HUES6 (cell line): Measurements from ENCODE around the gene SNX24.

Experiments used
- H3K27ac ChIP-seq: 2 replicates; pipeline ENCODE4 v1.7.0; 2013; ENCODE audit warnings: low read depth, mild to moderate bottlenecking, low read length, inconsistent platforms
- H3K27me3 ChIP-seq: 2 replicates; pipeline ENCODE4 v1.6.1; 2013; ENCODE audit warnings: low read length; ENCODE audit not compliant: control insufficient read depth, insufficient read depth
- H3K36me3 ChIP-seq: 2 replicates; pipeline ENCODE4 v1.6.1; 2013; ENCODE audit warnings: low read length; ENCODE audit not compliant: control insufficient read depth, insufficient read depth
- H3K4me1 ChIP-seq: 2 replicates; pipeline ENCODE4 v1.6.1; 2013; ENCODE audit warnings: low read length; ENCODE audit not compliant: control insufficient read depth, insufficient read depth
- H3K4me3 ChIP-seq: 2 replicates; pipeline ENCODE4 v1.5.1; 2013; ENCODE audit warnings: low read depth, low read length
- H3K9ac ChIP-seq: one replicate; pipeline ENCODE4 v1.6.1; 2013; ENCODE audit warnings: mild to moderate bottlenecking, low read length
- H3K9me3 ChIP-seq: 2 replicates; pipeline ENCODE4 v1.6.1; 2013; ENCODE audit warnings: low read depth, low read length; ENCODE audit not compliant: control insufficient read depth, insufficient read depth

The SNX24 gene, protein sequence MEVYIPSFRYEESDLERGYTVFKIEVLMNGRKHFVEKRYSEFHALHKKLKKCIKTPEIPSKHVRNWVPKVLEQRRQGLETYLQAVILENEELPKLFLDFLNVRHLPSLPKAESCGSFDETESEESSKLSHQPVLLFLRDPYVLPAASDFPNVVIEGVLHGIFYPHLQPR

DNA sequence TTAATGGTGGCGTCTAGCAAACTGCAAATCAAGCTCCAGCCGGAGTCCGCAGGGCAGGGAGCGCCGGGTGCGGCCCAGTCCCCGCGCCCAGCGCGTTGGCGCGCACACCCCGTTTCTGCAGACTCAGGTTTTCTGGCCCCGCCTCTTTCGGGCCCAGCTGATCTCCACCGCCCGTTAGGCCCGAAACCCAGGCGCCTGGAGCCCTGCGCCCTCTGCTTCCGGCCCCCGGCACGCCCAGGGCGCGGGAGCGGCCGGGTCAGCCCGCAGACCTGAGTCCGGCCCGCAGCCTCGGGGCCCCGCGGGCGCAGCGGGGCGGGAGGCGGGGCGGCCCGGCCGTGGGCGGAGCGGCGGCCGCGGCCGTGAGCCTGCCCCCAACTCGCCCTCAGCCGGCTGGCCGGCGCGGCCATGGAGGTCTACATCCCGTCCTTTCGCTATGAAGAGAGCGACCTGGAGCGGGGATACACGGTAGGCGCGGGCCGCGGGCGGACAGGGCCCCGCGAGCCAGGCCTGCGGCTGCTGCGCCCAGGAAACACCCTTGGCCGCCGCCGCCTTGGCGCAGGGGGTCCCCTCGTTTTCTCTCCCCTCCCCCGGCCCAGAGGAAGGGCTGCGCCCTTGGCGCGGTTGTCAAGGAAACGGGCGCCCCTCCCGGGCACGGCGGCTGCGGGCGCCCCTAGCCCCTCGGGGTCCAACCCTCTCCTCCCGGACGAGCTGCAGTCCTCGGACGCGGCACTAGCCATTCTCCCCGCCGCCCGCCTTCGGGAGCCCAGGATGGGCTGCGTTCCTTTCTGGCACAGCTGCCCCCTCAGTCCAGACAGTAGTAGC lies at the start of gene SNX24:
Gene SNX24 (plus strand): TSS at position 385 of the 822 bp plus-strand sequence. CDS start 21 bp downstream, at position 406.
- no peaks in the 10 kb centered on the region for H3K36me3 ChIP-seq
- no peaks in the 10 kb centered on the region for H3K9me3 ChIP-seq
- peaks cover 24% of the 10 kb centered on the region for H3K4me1 ChIP-seq
- peaks cover 9% of the 10 kb centered on the region; the same call in 1 of the 2 replicates for H3K27me3 ChIP-seq
- H3K27ac ChIP-seq = peak within 1 kb of the TSS; percentile 72; the same call in 1 of the 2 replicates
- H3K4me3 ChIP-seq = peak within 1 kb of the TSS; percentile 87
- H3K9ac ChIP-seq = peak within 1 kb of the TSS; percentile 79

- Histone ChIP-seq H3K4me1 (peaks cover 16% of the 10 kb centered on the region), H3K9ac (no peak overlapping the region), H3K36me3 (peaks cover 52% of the 10 kb centered on the region), H3K27me3 (no peaks in the 10 kb centered on the region), H3K27ac (no peak overlapping the region), H3K9me3 (no peaks in the 10 kb centered on the region), H3K4me3 (no peak overlapping the region)
These were observed 39.9 kb upstream of the SNX24 start for GRCh38 chr5:122805481-122805880.

GRCh38 chr5:122810405-122810804 lies 35.0 kb upstream of the SNX24 start:
- no peak overlapping the region for H3K4me3 ChIP-seq
- H3K27ac ChIP-seq = no peak overlapping the region
- H3K27me3 ChIP-seq = no peaks in the 10 kb centered on the region
- peaks cover 22% of the 10 kb centered on the region for H3K36me3 ChIP-seq
- peaks cover 13% of the 10 kb centered on the region for H3K4me1 ChIP-seq
- no peaks in the 10 kb centered on the region for H3K9me3 ChIP-seq
- H3K9ac ChIP-seq = no peak overlapping the region

- Histone ChIP-seq H3K9ac (no peak overlapping the region), H3K36me3 (peaks cover 22% of the 10 kb centered on the region), H3K4me1 (peaks cover 8% of the 10 kb centered on the region), H3K9me3 (no peaks in the 10 kb centered on the region), H3K27ac (no peak overlapping the region), H3K27me3 (no peaks in the 10 kb centered on the region), H3K4me3 (no peak overlapping the region)
These were observed 30.1 kb upstream of the SNX24 start for GRCh38 chr5:122815218-122815767.

- H3K4me1 ChIP-seq = peaks cover 5% of the 10 kb centered on the region
- no peaks in the 10 kb centered on the region for H3K27me3 ChIP-seq
- H3K9ac ChIP-seq = no peak overlapping the region
- H3K4me3 ChIP-seq = no peak overlapping the region
- peaks cover 24% of the 10 kb centered on the region for H3K36me3 ChIP-seq
- no peaks in the 10 kb centered on the region for H3K9me3 ChIP-seq
- H3K27ac ChIP-seq = no peak overlapping the region
These were observed 28.7 kb upstream of the SNX24 start for GRCh38 chr5:122816756-122817155.

GRCh38 chr5:122831984-122832383 lies 13.4 kb upstream of the SNX24 start:
- H3K9ac ChIP-seq = no peak overlapping the region
- peaks cover 27% of the 10 kb centered on the region for H3K36me3 ChIP-seq
- H3K4me1 ChIP-seq = no peaks in the 10 kb centered on the region

DNA sequence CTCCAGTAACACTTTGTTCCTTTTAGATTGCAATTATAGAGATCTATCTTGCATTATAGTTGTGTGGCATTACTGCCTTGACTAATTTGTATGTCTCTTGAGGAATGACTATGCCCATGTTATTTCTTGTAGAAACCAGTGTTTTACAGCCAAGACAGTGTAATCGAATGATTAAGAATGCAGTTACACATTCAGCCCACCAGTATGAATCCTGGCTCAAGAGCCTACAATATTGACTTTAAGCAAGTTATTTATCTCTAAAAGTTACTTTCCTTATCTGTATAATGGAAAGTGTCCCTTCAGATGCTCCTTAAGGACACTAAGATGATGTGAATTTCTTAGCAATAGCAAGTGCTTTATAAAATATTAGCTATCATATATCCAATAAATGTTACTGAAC lies 9.7 kb upstream of the SNX24 start:
- H3K27me3 ChIP-seq = no peaks in the 10 kb centered on the region
- no peak overlapping the region for H3K4me3 ChIP-seq
- H3K27ac ChIP-seq = no peak overlapping the region
- no peaks in the 10 kb centered on the region for H3K9me3 ChIP-seq
- no peaks in the 10 kb centered on the region for H3K4me1 ChIP-seq
- no peak overlapping the region for H3K9ac ChIP-seq
- H3K36me3 ChIP-seq = 0 out of 2 replicates have a peak, but pooled peaks cover 3% of the 10 kb centered on the region

More at GRCh38 chr5:122831984-122832383, 13.4 kb upstream of the SNX24 start:
- Histone ChIP-seq H3K27me3 (no peaks in the 10 kb centered on the region), H3K4me3 (no peak overlapping the region), H3K9me3 (no peaks in the 10 kb centered on the region), H3K27ac (no peak overlapping the region)

GRCh38 chr5:122836947-122837346 lies 8.5 kb upstream of the SNX24 start:
- H3K4me1 ChIP-seq = no peaks in the 10 kb centered on the region
- H3K4me3 ChIP-seq = no peak overlapping the region
- H3K27ac ChIP-seq = no peak overlapping the region
- no peaks in the 10 kb centered on the region for H3K27me3 ChIP-seq
- H3K36me3 ChIP-seq = no peaks in the 10 kb centered on the region
- no peak overlapping the region for H3K9ac ChIP-seq
- H3K9me3 ChIP-seq = no peaks in the 10 kb centered on the region

DNA sequence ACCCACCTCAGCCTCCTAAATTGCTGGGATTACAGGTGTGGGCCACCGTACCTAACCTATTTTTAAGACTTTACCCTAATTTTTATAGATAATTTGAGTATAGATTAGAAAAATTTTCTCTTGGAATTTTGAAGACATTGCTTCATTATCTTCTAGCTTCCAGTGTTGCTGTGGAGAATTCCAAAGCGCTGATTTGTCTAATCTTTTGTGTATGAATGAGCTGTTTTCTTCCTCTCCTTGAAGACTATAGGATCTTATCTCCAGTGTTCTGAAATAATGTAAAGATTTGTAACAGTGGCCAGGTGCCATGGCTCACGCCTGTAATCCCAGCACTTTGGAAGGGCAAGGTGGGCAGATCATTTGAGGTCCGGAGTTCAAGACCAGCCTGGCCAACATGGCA lies 5.7 kb upstream of the SNX24 start:
- Histone ChIP-seq H3K27me3 (peaks cover 8% of the 10 kb centered on the region; the same call in 1 of the 2 replicates), H3K36me3 (no peaks in the 10 kb centered on the region), H3K9ac (no peak overlapping the region), H3K9me3 (no peaks in the 10 kb centered on the region), H3K4me3 (no peak overlapping the region), H3K4me1 (peaks cover 7% of the 10 kb centered on the region), H3K27ac (no peak overlapping the region)

DNA sequence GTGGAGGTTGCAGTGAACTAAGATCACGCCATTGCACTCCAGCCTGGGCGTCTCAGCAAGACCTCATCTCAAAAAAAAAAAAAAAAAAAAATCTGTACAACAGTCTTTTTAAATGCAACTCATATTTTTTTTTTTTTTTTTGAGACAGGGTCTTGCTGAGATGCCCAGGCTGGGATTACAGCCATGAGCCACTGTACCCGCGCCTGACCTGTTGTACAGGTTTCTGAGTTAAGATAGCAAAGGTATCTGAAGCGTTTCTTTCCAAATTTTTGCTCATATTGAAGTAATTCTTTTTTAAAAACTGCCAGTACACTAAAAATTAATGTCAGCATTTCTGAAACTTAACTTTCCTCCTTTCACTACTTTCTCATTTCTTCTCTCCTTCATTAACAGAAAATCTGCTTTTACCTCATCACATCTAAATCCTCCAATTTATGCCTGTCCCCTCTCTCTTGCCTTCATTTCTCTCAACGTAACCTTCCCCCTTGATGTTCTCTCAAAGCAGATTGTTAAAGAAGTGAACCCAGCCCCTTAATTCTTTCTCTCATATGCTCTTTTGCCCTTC lies 3.3 kb upstream of the SNX24 start:
- H3K36me3 ChIP-seq = no peaks in the 10 kb centered on the region
- H3K9me3 ChIP-seq = no peaks in the 10 kb centered on the region
- no peak overlapping the region for H3K27ac ChIP-seq
- no peak overlapping the region for H3K4me3 ChIP-seq
- peaks cover 9% of the 10 kb centered on the region; the same call in 1 of the 2 replicates for H3K27me3 ChIP-seq
- H3K4me1 ChIP-seq = peaks cover 19% of the 10 kb centered on the region
- no peak overlapping the region for H3K9ac ChIP-seq
